AG08396 (cell line): ENCODE results near the gene ADARB2.

Source experiments
- DNase-seq: peaks from one replicate; pipeline ENCODE4 v3.0.0; 2012; ENCODE audit warnings: low spot score, mixed read lengths

Gene ADARB2

GRCh38 chr10:1188558-1189135 lies 548.7 kb downstream of the ADARB2 start:
- no peak for DNase-seq

DNA sequence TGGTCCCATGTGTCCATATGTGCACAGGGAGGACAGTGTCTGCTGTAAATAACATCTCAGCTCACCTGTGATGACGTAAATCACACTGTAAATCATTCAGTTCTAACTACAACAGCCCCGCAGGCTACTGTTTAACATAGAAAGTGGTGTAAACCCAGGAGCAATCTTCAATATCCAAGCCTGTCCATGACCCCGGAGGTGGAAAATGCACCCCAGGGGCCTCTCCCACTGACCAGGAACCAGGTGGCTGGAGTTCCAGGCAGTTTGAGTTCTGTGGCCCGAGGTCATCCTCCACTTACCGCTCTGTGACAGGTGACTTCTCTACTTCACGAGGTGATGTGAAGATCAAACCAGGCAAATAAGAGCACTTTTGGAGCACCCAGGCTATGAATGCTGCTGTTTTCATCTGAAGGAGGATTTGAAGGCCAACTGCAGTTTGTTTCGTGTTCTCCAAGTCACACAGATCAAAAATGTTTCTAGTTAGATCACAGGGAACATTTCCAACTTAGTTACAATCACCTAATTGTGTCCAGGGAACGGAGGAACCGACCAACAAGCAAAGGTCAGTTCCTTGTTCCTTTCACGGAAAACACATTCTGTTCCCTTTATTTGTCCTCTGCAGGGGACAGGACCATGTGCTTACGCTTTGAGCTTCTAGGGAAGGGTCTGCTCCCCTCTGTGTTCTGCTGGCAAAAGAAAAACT lies 549.3 kb downstream of the ADARB2 start:
- no peak for DNase-seq

DNA sequence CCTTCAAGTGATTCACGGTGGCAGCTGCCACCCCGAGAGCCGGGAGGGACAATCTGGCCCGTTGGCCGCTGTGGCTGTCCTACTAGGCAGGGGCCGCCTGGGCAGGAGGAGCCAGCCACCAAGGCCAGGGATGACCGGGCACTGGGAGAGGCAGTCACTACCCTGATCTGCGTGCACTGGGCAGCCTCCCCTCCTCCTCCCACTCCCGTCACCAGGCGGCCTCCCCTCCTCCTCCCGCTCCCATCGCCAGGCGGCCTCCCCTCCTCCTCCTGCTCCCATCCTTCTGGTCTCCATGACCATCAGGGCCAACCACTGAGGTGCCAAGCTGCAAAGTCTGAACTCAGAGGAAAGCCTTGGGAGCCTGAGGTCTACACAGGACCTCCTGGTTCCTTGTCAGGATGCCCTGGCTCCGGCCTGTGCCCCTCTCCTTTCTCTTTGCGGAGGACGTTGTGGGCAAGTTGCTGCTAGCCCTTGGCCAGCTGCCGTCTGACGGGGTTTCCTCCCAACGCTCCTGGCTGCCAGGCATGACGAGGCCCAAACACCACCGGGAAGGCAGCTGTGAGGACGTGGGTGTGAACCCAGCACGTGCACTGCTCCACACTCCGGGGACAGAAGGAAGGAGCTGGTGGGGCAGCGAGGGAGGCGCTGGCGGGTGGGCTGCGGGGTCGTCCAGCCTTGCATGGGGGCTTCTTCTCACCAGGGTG lies 550.0 kb downstream of the ADARB2 start:
- no peak for DNase-seq

DNA sequence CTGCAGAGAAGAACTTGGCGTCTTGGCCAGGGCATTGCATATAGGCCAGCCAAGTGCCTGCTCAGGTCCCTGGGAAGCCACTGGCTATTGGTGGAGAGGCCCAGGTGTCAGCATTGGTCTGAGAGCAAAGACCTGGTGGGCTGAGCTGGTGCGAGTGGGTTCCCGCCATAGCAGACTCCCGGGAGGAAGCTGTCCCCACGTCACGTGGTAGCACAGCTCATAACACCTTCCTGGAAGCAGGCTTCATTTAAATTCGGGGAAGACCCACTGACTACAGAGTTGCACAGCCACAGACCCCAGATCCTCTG lies 550.7 kb downstream of the ADARB2 start:
- DNase-seq, result no peak

GRCh38 chr10:1185911-1186682 lies 551.2 kb downstream of the ADARB2 start:
- no peak for DNase-seq

DNA sequence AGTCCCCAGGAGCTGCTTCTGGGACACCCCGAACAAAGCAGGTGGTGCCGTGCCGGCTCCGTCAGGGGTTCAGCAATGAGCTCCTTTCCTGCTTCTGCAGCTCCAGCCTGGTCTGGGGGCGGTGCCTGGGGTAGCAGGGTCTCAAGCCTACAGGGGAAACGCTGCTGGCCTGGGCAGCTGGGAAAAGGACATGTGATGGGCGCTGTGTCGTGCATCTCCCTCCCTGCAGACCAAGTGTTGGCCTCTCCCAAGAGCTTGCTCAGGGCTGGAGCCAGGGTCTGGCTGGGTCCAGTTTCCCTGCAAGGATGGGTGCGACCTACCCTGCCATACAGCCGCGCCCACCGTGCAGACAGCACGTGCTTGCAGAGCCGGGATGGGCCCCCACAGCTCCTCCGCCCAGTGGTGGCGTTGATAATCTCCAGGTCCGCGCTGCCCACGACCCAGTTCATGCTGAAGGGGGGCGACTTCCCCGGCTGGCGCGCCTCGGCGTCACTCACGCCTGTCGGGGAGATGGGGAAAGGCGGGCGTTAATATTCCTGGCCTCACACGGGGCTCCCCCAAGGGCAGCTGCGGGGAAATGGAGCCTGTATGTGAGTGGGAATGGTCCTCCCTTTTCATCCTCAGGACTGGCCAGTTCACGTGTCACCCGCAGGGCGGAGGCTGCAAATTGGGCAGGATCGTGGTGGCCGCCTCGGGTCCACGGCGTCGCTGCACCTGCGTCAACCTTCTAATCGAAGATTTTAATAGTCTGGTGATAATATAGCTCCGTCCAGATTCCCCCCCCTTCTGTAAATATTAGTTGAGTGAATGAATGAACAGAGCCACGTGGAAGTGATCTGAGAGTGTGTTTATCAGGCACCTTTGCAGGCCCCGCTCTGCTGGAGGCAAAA lies 552.5 kb downstream of the ADARB2 start:
- no peak for DNase-seq

- no peak for DNase-seq
Observed at GRCh38 chr10:1183701-1184100, 553.6 kb downstream of the ADARB2 start.

- DNase-seq, result no peak
Observed at GRCh38 chr10:1183033-1183396, 554.3 kb downstream of the ADARB2 start.

GRCh38 chr10:1182280-1183032 lies 554.9 kb downstream of the ADARB2 start:
- no peak for DNase-seq

- DNase-seq, result no peak
Observed at GRCh38 chr10:1180836-1181235, 556.5 kb downstream of the ADARB2 start.

DNA sequence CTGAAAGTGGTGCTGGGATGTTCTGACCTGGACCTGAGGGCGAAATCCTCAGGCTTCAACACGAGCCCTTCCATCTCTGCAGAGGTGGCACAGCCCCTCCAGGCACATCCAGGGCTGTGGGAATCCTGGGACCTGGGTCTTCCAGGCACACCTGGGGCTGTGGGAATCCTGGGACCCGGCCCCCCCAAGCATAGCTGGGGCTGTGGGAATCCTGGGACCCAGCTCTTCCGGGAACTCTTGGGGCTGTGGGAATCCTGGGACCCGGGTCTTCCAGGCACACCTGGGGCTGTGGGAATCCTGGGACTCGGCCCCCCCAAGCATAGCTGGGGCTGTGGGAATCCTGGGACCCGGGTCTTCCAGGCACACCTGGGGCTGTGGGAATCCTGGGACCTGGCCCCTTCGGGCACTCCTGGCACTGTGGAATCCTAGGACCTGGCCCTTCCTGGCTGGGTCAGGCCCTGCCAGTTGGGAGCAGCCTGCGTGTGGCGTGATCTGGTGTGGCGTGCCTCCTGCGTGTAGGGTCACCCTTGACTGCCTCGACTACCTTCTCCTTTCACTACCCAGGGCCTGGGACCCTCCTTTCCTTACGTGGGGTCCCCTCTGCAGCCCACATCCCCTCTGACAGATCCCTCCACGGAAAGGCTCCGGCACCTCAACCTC lies 557.1 kb downstream of the ADARB2 start:
- DNase-seq, result no peak

DNA sequence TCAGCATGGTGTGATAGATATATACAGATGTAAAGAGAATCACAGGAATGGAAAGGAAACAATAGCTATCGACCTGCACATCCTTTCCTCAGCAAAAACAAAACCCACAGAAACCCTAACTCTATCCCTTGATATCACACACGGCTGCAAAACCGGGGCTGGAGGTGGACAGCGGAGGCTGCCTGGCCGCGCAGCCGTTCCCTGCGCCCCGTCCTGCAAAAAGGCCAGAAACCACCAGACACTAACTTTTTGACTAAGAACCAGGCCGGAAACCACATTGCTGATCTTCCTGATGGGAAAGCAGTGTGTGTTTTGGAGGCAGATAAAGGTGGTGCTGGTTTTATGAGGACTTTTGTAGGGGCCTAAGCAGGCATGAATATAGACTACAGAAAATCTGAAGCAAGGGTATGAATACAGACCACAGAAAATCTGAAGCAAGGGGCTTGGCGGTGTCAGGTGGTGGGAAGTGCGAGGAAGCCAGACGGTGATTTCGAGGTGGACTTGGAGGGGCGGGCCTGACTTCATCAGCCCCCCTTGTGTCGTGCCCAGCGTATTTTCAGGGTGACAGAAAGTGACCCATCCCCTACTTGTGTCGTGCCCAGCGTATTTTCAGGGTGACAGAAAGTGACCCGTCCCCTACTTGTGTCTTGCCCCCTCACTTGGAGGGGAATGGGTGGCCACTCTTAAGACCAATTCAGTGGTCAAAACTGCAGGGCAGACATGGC lies 557.8 kb downstream of the ADARB2 start:
- DNase-seq, result no peak

GRCh38 chr10:1178506-1178905 lies 558.8 kb downstream of the ADARB2 start:
- no peak for DNase-seq

- DNase-seq, result no peak
Observed at GRCh38 chr10:1177936-1178335, 559.4 kb downstream of the ADARB2 start.

DNA sequence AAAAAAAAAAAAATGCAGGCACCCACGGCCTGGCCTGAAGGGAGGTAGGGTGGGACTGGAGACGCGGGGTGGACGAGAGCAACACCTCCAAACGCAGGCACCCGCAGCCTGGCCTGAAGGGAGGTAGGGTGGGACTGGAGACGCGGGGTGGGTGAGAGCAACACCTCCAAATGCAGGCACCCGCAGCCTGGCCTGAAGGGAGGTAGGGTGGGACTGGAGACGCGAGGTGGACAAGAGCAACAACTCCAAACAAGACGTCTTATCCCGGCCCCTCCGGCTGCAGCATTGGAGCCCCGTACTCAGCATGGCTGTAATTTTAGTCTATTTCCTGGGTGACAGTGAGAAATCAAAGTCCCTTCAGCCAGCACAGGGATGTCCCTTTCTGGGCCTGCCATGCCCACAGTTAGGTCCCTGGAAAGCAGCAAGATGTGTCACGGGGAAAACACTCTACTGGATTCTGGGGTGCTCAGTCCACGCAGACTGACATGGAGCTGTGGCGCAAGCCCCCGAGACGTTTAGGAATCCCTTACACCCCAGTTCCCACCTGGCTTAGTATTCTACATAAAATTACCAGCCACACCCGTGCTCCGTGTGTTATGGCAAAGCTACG lies 561.3 kb downstream of the ADARB2 start:
- DNase-seq, result no peak

DNA sequence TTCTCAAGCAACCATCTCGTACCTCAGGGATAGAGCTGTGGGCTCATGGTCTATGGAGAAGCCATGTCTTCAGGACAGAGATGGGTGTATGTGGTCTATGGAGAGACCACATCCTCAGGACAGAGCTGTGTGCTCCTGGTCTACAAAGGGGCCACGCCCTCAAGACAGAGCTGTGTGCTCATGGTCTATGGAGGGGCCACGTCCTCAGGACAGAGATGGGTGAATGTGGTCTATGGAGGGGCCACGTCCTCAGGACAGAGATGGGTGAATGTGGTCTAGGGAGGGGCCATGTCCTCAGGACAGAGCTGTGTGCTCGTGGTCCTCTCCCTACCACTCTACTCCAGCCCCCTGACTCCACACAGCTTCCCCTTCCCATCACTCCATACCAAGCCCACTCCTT lies 563.3 kb downstream of the ADARB2 start:
- DNase-seq, result no peak

- no peak for DNase-seq
Observed at GRCh38 chr10:1173091-1173490, 564.2 kb downstream of the ADARB2 start.

- DNase-seq, result no peak
Observed at GRCh38 chr10:1172256-1172984, 564.9 kb downstream of the ADARB2 start.

DNA sequence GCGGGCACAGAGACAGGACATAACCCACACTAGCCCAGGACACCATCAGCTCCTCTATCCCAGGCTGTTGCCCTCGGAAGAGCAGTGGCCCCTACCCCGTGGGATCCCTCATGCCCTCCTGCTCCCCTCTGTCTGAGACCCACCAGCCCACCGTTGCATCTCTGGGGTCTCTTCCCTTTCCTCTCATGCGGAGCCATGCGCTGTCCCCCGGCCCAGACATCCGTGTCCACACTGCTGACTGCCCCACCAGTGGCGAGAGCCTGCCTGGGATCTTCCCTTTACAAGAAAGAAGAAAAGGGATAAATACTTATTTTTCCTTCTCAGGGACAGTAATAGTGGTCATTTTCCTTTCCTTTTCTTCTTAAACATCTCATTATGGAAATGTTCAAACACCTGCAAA lies 565.7 kb downstream of the ADARB2 start:
- no peak for DNase-seq
